Fibroblast of the aortic adventitia (primary cell): ENCODE results near the gene SAE1. TPM values are rescaled to one million over a fixed set of nuclear protein-coding genes. Genes with fewer than 3 reads are reported as not detected.

Experiments used
- DNase-seq: peaks from one replicate; pipeline ENCODE4 v3.0.0-alpha.2; 2010; ENCODE audit warnings: low read depth
- H3K4me3 ChIP-seq: 2 replicates; pipeline ENCODE4 v1.5.1; 2011; ENCODE audit warnings: low read depth, mild to moderate bottlenecking, control low read depth, low read length, moderate library complexity
- total RNA-seq: library from RNA; depleted of rRNA; stranded (reverse); fragments of >200 nt; gene quantifications from 2 replicates; pipeline ENCODE4 v1.2.3, GENCODE V29; 2012; ENCODE audit warnings: low replicate concordance
- TF ChIP-seq, protein P1 (sequence below): IDR thresholded peaks from 2 replicates; pipeline ENCODE4 v1.5.1; 2011; ENCODE audit warnings: mild to moderate bottlenecking, low read length, control low read depth, inconsistent platforms; ENCODE audit not compliant: insufficient read depth

Gene SAE1
- total RNA-seq, 1 donor: 140 TPM

DNA sequence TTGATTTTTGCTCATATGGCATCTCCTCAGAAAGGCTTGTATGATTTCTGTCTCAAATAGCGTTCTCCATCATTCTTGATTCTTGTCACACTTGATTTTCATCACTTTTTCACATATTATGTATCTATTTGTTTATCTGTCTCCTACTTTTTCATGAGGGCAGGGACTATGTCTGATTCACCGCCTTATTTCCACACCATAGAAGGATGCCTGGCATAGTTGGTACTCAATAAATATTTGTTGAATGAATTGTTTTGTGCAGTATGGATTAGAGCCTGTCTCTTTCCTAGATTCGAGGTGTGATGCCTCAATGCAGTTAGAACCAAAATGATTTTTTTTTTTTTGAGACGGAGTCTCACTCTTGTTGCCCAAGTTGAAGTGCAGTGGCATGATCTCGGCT lies 12.1 kb downstream of the SAE1 start:
- DNase-seq: no peak
- H3K4me3 ChIP-seq: no peak overlapping the region
- TF ChIP-seq, protein P1, sequence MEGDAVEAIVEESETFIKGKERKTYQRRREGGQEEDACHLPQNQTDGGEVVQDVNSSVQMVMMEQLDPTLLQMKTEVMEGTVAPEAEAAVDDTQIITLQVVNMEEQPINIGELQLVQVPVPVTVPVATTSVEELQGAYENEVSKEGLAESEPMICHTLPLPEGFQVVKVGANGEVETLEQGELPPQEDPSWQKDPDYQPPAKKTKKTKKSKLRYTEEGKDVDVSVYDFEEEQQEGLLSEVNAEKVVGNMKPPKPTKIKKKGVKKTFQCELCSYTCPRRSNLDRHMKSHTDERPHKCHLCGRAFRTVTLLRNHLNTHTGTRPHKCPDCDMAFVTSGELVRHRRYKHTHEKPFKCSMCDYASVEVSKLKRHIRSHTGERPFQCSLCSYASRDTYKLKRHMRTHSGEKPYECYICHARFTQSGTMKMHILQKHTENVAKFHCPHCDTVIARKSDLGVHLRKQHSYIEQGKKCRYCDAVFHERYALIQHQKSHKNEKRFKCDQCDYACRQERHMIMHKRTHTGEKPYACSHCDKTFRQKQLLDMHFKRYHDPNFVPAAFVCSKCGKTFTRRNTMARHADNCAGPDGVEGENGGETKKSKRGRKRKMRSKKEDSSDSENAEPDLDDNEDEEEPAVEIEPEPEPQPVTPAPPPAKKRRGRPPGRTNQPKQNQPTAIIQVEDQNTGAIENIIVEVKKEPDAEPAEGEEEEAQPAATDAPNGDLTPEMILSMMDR: no peak

GRCh38 chr19:47143322-47144073 lies 12.9 kb downstream of the SAE1 start:
- TF ChIP-seq, protein P1: no peak
- no peak overlapping the region for H3K4me3 ChIP-seq
- no peak for DNase-seq

- DNase-seq: no peak
- TF ChIP-seq, protein P1: no peak
- no peak overlapping the region for H3K4me3 ChIP-seq
Measured at GRCh38 chr19:47144630-47145029, 14.0 kb downstream of the SAE1 start.

GRCh38 chr19:47145639-47146486 lies 15.2 kb downstream of the SAE1 start:
- no peak for DNase-seq
- TF ChIP-seq, protein P1: no peak
- H3K4me3 ChIP-seq: no peak overlapping the region

- no peak for DNase-seq
- TF ChIP-seq, protein P1: no peak
- no peak overlapping the region for H3K4me3 ChIP-seq
Measured at GRCh38 chr19:47146920-47147319, 16.3 kb downstream of the SAE1 start.

DNA sequence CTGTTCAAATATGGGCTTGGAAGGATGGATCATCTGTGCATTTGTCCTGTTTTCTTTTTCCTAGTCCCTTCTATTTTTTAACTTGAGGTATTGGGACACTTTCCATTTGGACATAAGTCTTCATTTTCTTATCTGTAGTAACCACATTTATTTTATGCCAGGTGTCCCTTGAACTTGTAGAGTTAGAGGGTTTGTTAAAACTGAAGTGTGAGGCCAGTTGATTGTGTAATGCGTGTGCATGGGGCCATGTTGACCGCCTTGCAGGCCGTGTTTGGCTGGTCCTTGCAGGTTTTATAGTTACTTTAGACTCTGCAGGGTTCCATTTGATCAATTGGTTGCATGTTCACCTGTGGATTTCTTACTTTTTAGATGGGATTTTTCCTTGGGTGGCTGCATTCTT lies 21.0 kb downstream of the SAE1 start:
- DNase-seq: no peak
- TF ChIP-seq, protein P1: no peak

More for the DNA sequence above, 21.0 kb downstream of the SAE1 start:
- no peak overlapping the region for H3K4me3 ChIP-seq
